ENCODE measurements around the gene PEF1.

Gene PEF1

DNA sequence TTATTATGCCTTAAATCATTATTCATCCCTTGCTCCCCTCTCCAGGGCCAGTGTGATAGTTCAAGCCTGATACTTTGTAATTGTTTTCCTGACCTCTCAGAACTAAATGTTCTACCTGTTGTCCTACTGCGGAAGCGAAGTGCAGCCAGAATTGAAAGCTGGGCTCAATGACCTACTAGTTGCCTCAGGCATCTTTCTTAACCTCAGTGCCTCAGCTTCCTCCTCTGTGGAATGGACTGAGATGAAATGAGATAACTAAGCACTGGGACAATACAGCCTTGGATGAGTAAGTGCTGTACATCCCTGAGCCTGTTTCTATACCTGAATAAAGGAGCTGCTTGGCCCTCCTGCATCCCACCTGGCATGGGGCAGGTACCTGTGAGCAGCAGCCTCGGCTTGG lies 32.7 kb upstream of the PEF1 start:
- TF ChIP-seq ZFP3 (CRISPR knock-in tag; IDR thresholded peaks at IDR 0.05) (no peak), TCF4 (CRISPR knock-in tag; IDR thresholded peaks at IDR 0.05; ENCODE audit: borderline replicate concordance) (no peak), ZFP30 (CRISPR knock-in tag; IDR thresholded peaks at IDR 0.05) (no peak), ZC3H10 (CRISPR knock-in tag; IDR thresholded peaks at IDR 0.05) (no peak), BACH2 (CRISPR knock-in tag; IDR thresholded peaks at IDR 0.05; ENCODE audit: borderline replicate concordance) (no peak)
- TF ChIP-seq, protein P1, sequence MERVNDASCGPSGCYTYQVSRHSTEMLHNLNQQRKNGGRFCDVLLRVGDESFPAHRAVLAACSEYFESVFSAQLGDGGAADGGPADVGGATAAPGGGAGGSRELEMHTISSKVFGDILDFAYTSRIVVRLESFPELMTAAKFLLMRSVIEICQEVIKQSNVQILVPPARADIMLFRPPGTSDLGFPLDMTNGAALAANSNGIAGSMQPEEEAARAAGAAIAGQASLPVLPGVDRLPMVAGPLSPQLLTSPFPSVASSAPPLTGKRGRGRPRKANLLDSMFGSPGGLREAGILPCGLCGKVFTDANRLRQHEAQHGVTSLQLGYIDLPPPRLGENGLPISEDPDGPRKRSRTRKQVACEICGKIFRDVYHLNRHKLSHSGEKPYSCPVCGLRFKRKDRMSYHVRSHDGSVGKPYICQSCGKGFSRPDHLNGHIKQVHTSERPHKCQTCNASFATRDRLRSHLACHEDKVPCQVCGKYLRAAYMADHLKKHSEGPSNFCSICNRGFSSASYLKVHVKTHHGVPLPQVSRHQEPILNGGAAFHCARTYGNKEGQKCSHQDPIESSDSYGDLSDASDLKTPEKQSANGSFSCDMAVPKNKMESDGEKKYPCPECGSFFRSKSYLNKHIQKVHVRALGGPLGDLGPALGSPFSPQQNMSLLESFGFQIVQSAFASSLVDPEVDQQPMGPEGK (CRISPR knock-in tag; IDR thresholded peaks at IDR 0.05; ENCODE audit: borderline replicate concordance): no peak
- no peak for ATAC-seq

DNA sequence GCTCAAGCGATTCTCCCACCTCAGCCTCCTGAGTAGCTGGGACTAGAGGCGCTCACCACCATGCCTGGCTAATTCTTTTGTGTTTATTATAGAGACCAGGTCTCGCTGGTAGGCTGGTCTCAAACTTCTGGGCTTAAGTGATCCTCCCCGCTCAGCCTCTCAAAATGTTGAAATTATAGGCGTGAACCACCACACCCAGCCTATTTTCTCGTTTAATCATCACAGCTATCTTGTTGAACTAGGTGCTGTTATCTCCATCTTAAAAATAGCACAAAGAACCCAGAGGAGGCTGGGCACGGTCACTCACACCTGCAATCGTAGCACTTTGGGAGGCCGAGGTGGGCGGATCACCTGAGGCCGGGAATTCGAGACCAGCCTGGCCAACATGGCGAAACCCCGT lies 31.1 kb upstream of the PEF1 start:
- ATAC-seq: no peak
- TF ChIP-seq ISL1 (CRISPR knock-in tag; IDR thresholded peaks at IDR 0.05) (no peak), ARNTL (CRISPR knock-in tag; IDR thresholded peaks at IDR 0.05; ENCODE audit: borderline replicate concordance, low read depth) (no peak), ZNF8 (CRISPR knock-in tag; IDR thresholded peaks at IDR 0.05) (no peak), ZFP3 (CRISPR knock-in tag; IDR thresholded peaks at IDR 0.05) (no peak), CSDC2 (CRISPR knock-in tag; IDR thresholded peaks at IDR 0.05) (no peak), ZNF70 (CRISPR knock-in tag; IDR thresholded peaks at IDR 0.05) (no peak), ZNF565 (CRISPR knock-in tag; conservative IDR thresholded peaks at IDR 0.05; ENCODE audit: low read depth) (no peak), BACH2 (CRISPR knock-in tag; IDR thresholded peaks at IDR 0.05; ENCODE audit: borderline replicate concordance) (no peak)
- TF ChIP-seq, protein P2, sequence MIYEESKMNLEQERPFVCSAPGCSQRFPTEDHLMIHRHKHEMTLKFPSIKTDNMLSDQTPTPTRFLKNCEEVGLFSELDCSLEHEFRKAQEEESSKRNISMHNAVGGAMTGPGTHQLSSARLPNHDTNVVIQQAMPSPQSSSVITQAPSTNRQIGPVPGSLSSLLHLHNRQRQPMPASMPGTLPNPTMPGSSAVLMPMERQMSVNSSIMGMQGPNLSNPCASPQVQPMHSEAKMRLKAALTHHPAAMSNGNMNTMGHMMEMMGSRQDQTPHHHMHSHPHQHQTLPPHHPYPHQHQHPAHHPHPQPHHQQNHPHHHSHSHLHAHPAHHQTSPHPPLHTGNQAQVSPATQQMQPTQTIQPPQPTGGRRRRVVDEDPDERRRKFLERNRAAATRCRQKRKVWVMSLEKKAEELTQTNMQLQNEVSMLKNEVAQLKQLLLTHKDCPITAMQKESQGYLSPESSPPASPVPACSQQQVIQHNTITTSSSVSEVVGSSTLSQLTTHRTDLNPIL (CRISPR knock-in tag; IDR thresholded peaks at IDR 0.05; ENCODE audit: low read depth): no peak

DNA sequence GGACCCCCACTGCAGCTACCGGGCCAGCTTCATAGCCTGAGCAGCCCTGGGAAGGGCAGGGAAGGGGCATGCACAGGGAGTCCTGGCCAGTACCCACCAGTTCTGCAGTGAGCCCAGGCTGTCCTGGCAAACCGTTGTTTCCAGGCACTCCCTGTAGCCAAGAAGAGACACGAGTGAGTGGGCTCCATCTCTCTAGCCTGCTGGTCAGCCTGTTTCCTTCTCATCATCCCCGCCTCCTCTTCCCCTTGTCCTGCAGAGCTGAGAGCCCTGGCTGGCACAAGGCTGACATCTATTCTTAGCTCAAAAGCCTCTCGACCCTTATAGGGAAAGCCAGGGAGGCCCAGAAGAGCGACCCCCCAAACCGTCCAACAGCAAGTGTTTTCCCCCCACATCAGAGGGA lies 30.5 kb upstream of the PEF1 start:
- ATAC-seq: no peak
- TF ChIP-seq, protein P2 (CRISPR knock-in tag; IDR thresholded peaks at IDR 0.05; ENCODE audit: low read depth): no peak
- TF ChIP-seq BACH2 (CRISPR knock-in tag; IDR thresholded peaks at IDR 0.05; ENCODE audit: borderline replicate concordance) (no peak), RARB (CRISPR knock-in tag; IDR thresholded peaks at IDR 0.05) (no peak), ARNTL (CRISPR knock-in tag; IDR thresholded peaks at IDR 0.05; ENCODE audit: borderline replicate concordance, low read depth) (no peak), TOX (CRISPR knock-in tag; IDR thresholded peaks at IDR 0.05; ENCODE audit: borderline replicate concordance) (no peak), ZNF70 (CRISPR knock-in tag; IDR thresholded peaks at IDR 0.05) (no peak), TCF4 (CRISPR knock-in tag; IDR thresholded peaks at IDR 0.05; ENCODE audit: borderline replicate concordance) (no peak), PPARA (CRISPR knock-in tag; IDR thresholded peaks at IDR 0.05; ENCODE audit: borderline replicate concordance) (no peak), ZC3H10 (CRISPR knock-in tag; IDR thresholded peaks at IDR 0.05) (no peak), GLIS3 (CRISPR knock-in tag; IDR thresholded peaks at IDR 0.05) (no peak), ZNF8 (CRISPR knock-in tag; IDR thresholded peaks at IDR 0.05) (no peak), ISL1 (CRISPR knock-in tag; IDR thresholded peaks at IDR 0.05) (no peak), ZNF565 (CRISPR knock-in tag; conservative IDR thresholded peaks at IDR 0.05; ENCODE audit: low read depth) (no peak)
- TF ChIP-seq, protein P3, sequence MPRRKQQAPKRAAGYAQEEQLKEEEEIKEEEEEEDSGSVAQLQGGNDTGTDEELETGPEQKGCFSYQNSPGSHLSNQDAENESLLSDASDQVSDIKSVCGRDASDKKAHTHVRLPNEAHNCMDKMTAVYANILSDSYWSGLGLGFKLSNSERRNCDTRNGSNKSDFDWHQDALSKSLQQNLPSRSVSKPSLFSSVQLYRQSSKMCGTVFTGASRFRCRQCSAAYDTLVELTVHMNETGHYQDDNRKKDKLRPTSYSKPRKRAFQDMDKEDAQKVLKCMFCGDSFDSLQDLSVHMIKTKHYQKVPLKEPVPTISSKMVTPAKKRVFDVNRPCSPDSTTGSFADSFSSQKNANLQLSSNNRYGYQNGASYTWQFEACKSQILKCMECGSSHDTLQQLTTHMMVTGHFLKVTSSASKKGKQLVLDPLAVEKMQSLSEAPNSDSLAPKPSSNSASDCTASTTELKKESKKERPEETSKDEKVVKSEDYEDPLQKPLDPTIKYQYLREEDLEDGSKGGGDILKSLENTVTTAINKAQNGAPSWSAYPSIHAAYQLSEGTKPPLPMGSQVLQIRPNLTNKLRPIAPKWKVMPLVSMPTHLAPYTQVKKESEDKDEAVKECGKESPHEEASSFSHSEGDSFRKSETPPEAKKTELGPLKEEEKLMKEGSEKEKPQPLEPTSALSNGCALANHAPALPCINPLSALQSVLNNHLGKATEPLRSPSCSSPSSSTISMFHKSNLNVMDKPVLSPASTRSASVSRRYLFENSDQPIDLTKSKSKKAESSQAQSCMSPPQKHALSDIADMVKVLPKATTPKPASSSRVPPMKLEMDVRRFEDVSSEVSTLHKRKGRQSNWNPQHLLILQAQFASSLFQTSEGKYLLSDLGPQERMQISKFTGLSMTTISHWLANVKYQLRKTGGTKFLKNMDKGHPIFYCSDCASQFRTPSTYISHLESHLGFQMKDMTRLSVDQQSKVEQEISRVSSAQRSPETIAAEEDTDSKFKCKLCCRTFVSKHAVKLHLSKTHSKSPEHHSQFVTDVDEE (CRISPR knock-in tag; IDR thresholded peaks at IDR 0.05): no peak
- TF ChIP-seq, protein P4, sequence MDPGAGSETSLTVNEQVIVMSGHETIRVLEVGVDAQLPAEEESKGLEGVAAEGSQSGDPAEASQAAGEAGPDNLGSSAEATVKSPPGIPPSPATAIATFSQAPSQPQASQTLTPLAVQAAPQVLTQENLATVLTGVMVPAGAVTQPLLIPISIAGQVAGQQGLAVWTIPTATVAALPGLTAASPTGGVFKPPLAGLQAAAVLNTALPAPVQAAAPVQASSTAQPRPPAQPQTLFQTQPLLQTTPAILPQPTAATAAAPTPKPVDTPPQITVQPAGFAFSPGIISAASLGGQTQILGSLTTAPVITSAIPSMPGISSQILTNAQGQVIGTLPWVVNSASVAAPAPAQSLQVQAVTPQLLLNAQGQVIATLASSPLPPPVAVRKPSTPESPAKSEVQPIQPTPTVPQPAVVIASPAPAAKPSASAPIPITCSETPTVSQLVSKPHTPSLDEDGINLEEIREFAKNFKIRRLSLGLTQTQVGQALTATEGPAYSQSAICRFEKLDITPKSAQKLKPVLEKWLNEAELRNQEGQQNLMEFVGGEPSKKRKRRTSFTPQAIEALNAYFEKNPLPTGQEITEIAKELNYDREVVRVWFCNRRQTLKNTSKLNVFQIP (CRISPR knock-in tag; IDR thresholded peaks at IDR 0.05; ENCODE audit: borderline replicate concordance, low read depth): no peak
- TF ChIP-seq, protein P5, sequence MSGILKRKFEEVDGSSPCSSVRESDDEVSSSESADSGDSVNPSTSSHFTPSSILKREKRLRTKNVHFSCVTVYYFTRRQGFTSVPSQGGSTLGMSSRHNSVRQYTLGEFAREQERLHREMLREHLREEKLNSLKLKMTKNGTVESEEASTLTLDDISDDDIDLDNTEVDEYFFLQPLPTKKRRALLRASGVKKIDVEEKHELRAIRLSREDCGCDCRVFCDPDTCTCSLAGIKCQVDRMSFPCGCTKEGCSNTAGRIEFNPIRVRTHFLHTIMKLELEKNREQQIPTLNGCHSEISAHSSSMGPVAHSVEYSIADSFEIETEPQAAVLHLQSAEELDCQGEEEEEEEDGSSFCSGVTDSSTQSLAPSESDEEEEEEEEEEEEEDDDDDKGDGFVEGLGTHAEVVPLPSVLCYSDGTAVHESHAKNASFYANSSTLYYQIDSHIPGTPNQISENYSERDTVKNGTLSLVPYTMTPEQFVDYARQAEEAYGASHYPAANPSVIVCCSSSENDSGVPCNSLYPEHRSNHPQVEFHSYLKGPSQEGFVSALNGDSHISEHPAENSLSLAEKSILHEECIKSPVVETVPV (CRISPR knock-in tag; IDR thresholded peaks at IDR 0.05): no peak

All from SK-N-SH treated with all-trans-retinoic acid at 6 μM for 48 hours (cell line).